K562 (cell line): Measurements from ENCODE around the gene SPAG7. TPM values are rescaled to one million over a fixed set of nuclear protein-coding genes. Genes with fewer than 3 reads are reported as not detected.

ENCODE experiments used
- ATF3 ChIP-seq, 2 experiments: fragments of 450-650 bp in 1 of 2; sonication (generic) in 1 of 2; formaldehyde crosslinking in 1 of 2; IDR thresholded peaks in 1 of 2; conservative IDR thresholded peaks in 1 of 2; 2 replicates each; pipeline versions ENCODE4 v1.6.1 to v1.8.1; 2016 to 2023; ENCODE audit warnings: mild to moderate bottlenecking in 2 of 2, moderate library complexity in 2 of 2, inconsistent platforms in 1 of 2, missing genetic modification reagents in 1 of 2
- CEBPB ChIP-seq: fragments of 450-650 bp; IDR thresholded peaks from 2 replicates; pipeline ENCODE4 v1.6.1; 2016; ENCODE audit warnings: missing genetic modification characterization, missing compliant biosample characterization
- CEBPG ChIP-seq, 3 experiments: fragments of 200-800 bp in 1 of 3; sonication (Bioruptor generic) in 1 of 3; sonication (generic) in 1 of 3; formaldehyde crosslinking in 1 of 3; IDR thresholded peaks in 2 of 3; conservative IDR thresholded peaks in 1 of 3; 2 replicates each; pipeline versions ENCODE4 v1.6.1 to v1.8.0; 2016 to 2022; ENCODE audit warnings: missing compliant biosample characterization in 2 of 3, missing genetic modification characterization in 2 of 3, mild to moderate bottlenecking in 1 of 3, missing genetic modification reagents in 1 of 3
- DEAF1 ChIP-seq: fragments of 450-650 bp; formaldehyde crosslinking; IDR thresholded peaks from 2 replicates; pipeline ENCODE4 v1.4.0; 2020; ENCODE audit warnings: mild to moderate bottlenecking, moderate library complexity
- ELF4 ChIP-seq: fragments of 450-650 bp; formaldehyde crosslinking; IDR thresholded peaks from 2 replicates; pipeline ENCODE4 v1.4.0; 2022; ENCODE audit warnings: missing genetic modification characterization
- ETS1 ChIP-seq: conservative IDR thresholded peaks from 2 replicates; pipeline ENCODE4 v1.6.1; 2011; ENCODE audit warnings: low read depth, mild to moderate bottlenecking, low read length; ENCODE audit not compliant: control insufficient read depth
- GATAD2B ChIP-seq: fragments of 450-650 bp; IDR thresholded peaks from 2 replicates; pipeline ENCODE4 v1.6.1; 2017; ENCODE audit warnings: mild to moderate bottlenecking, borderline replicate concordance
- HMGN3 ChIP-seq: IDR thresholded peaks from 2 replicates; pipeline ENCODE4 v1.6.1; 2011; ENCODE audit warnings: borderline replicate concordance, low read depth, mild to moderate bottlenecking, mixed read lengths, low read length; ENCODE audit not compliant: insufficient read length; ENCODE audit errors: extremely low read depth
- MAZ ChIP-seq, 2 experiments: fragments of 450-650 bp in 1 of 2; sonication (generic) in 1 of 2; formaldehyde crosslinking; IDR thresholded peaks in 1 of 2; conservative IDR thresholded peaks in 1 of 2; 2 replicates each; pipeline versions ENCODE4 v1.4.0 to v1.5.0; 2020; ENCODE audit warnings: mild to moderate bottlenecking in 1 of 2, missing genetic modification reagents in 1 of 2
- ZNF695 ChIP-seq: fragments of 450-650 bp; formaldehyde crosslinking; IDR thresholded peaks from 2 replicates; pipeline ENCODE4 v1.4.0; 2020; ENCODE audit warnings: mild to moderate bottlenecking, moderate library complexity
- polyA plus RNA-seq, 8 experiments: library from polyadenylated mRNA; depleted of rRNA in 4 of 8; stranded (reverse) in 5 of 8; unstranded in 3 of 8; fragments of >200 nt; fragmentation: Nextera tagmentation in 2 of 8; fragmentation: Illumina TruSeq in 1 of 8; extraction: Ambion mirVana in 2 of 8; extraction: Trizol in 1 of 8; gene quantifications; 2 replicates each; pipeline versions ENCODE4 v1.2.1 to v1.2.3, GENCODE V29; 2011 to 2014; ENCODE audit warnings: inconsistent platforms in 1 of 8, missing spikeins in 1 of 8
- total RNA-seq, 7 experiments: library from RNA; depleted of rRNA in 6 of 7; stranded (reverse); fragments of >200 nt in 6 of 7; fragmentation: Illumina TruSeq in 2 of 7; extraction: Trizol in 2 of 7; gene quantifications; 2 replicates each; pipeline versions ENCODE4 v1.2.1 to v1.2.3, GENCODE V29; 2011 to 2021; ENCODE audit warnings: low replicate concordance in 1 of 7

SPAG7 gene
- total and polyA plus RNA-seq, 9 of the 15 experiments (the other 6 are each of a cell fraction or from before 2014, with no cell fraction given): 5.6 to 53.5 (median 36.3) TPM

GRCh38 chr17:4948931-4949320 lies 18.7 kb downstream of the SPAG7 start (continued):
- no peak for TF ChIP-seq DEAF1 (CRISPR knock-in tag)
- peak in 1 of 2 experiments; percentile 2; a peak in 1 of 4 replicates for TF ChIP-seq MAZ (CRISPR knock-in tag; conservative IDR thresholded peaks at IDR 0.05 in 1 of 2, IDR thresholded peaks at IDR 0.05 in 1 of 2)
- TF ChIP-seq ATF3 (IDR thresholded peaks at IDR 0.05): 0 out of 2 replicates have a peak, but pooled peaks have one; percentile 4
- no peak for TF ChIP-seq ATF3 (CRISPR knock-in tag; conservative IDR thresholded peaks at IDR 0.05)
- peak; percentile 45 for TF ChIP-seq HMGN3
- 0 out of 2 replicates have a peak, but pooled peaks have one; percentile 49 for TF ChIP-seq ETS1
- TF ChIP-seq CEBPB (tag): peak; percentile 5
- no peak for TF ChIP-seq CEBPG (CRISPR knock-in tag; IDR thresholded peaks at IDR 0.05)
- peak in 1 of 2 experiments; percentile 2; a peak in 1 of 4 replicates for TF ChIP-seq CEBPG (tag; conservative IDR thresholded peaks at IDR 0.05 in 1 of 2, IDR thresholded peaks at IDR 0.05 in 1 of 2)
- peak; percentile 39; the same call in 1 of the 2 replicates for TF ChIP-seq GATAD2B
- no peak for TF ChIP-seq ZNF695 (CRISPR knock-in tag)
- TF ChIP-seq ELF4 (CRISPR knock-in tag): no peak
